A172 (cell line): ENCODE results near the gene CTSV. TPM values are rescaled to one million over a fixed set of nuclear protein-coding genes. Genes with fewer than 3 reads are reported as not detected.
"Not testable (repeated sequence)": the region's sequence is repeated elsewhere in the genome, so short reads cannot be mapped to it uniquely, and the experiment has no call there.

Source experiments
- DNase-seq: peaks from one replicate; pipeline ENCODE4 v3.0.0-alpha.2; 2015; ENCODE audit warnings: low spot score
- total RNA-seq: library from RNA; depleted of rRNA; stranded (reverse); fragments of >200 nt; shearing (Covaris generic); gene quantifications from 2 replicates; pipeline ENCODE4 v1.2.3, GENCODE V29; 2014; rRNA removed

The CTSV gene
- total RNA-seq, 1 experiment from 2014 or later: 41.3 TPM

DNA sequence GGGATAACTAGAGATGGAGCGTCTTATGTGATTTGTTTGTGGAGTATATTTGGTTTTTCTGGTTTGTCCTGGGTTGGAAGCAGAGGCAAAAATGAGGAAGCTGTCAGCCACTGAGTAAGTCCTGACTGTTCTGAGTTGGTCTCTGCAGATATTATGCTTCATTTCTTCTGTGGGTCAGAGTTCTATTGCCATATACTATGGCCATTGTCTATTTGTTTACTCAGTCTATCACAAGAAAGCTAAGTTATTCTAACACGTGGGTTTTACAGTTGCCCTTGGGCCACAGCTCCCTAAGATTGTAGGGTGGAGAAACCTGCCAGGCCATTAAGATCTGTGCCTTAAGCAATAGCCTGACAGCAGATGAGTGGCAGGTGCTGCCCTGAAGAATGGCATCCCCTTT lies 3.0 kb upstream of the CTSV start:
- DNase-seq: no peak

DNA sequence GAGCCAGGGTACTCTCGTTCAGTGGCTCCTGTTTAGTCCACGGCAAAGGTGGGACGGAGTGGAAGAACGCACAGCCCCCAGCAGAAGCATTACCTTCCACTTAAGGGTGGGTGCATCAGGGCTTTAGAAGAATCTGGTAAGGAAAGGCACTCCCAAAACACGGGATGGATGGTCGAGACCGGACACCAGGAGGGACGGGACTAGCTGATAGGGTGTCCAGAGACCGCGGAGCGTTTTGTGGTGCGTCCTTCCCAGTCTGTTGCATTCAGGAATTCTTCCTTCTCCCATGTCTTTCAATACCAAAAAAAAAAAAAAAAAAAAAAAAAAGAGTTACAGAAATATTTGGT lies 545 bp upstream of the CTSV start:
- DNase-seq: peak; percentile 53

DNA sequence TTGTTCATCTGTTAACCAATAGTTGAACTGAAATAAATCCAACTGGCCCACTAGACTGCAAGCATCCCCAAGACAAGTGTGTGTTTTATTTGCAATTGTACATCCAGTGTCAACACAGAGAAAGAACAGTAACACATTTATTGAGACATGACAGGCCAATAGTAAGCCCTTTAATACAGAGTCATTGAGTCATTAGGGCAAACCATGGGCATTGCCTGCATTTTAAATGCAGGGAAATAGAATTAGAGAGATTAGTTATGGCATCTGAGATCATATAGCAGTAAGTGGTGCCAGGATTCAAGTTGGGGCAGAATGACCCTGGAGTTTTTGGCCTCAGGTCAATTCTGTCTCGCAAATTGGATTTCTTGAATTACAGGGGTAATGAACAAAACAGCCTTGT lies 15.4 kb downstream of the CTSV start:
- not testable (repeated sequence) for DNase-seq

DNA sequence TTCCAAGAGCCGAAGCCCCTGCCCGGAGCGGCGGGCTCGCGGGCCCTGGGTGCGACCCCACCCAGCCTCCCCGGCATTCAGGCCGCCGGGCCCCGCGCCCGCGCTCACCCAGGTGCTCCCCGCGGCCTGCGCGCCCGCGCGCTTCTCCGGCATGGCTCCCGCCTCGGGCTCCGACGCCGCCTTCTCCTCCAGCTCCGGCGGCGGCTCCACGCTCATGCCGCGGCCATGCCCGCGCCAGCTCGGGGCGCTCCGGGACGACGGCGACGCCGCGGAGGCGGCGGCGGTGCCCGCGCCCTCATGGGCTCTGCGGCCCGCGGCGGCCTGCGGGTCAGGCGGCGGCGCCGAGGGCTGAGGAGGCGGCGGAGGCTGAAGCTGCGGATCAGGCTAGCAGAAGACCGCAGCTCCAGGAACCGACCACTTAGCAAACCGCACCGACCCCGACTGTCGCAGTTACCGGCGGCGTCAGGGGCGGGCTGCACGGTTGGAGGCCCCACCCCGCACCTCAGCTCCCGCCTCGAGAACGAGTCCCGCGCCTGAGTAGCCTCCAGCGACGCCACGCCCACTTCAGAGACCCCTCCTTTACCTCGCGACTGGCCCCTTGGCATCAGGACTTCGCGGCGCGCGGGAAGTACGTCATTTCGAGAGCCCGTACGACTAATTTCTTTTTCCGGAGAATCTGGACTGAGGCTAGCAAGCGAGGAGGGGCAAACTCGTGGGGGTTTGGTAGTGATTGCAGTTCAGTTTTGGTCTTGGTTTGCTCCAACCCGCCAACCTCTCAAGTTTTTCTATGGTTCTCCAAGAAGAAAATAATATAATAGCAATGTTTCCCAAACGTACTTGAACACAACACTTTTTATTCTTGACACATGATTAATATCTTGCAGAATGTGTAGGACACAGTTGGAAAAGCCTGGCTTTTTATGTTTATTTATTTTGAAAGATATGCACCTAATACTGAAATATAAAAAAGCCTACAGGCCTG lies 25.5 kb downstream of the CTSV start:
- DNase-seq: peak; percentile 77

DNA sequence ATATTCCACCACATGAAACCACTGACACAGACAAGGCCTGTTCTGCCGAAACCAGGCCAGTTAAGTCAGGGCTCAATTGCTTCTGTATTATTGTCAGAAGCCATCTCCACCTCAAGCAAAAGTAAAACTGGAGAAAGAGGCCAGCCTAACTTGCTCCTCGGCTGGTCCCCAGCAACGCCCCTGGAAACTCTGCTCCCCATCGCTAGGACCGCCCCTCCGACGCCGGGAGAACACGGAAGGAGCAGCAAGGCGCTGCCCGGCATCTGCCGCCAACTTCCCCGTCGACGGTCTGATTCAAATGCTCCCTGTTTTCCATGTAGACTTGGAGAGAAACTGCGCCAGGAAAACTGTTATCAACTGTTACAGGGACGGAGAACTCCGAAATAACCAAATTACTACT lies 26.3 kb downstream of the CTSV start:
- not testable (repeated sequence) for DNase-seq

DNA sequence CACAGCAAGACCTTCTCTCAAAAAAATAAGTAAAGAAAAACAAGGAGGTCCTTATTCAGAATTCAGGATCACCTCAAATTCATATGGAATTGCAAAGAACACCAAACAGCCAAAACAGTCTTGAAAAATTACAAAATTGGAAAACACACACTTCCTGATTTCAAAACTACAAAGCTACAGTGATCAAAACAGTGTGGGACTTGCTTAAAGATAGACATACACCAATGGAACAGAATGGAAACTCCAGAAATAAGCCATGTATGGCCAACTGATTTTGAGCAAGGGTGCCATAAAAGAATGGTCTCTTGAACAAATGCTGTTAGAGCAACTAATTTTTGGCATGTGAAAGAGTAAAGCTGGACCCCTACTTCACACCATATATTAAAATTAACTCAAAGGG lies 36.7 kb downstream of the CTSV start:
- not testable (repeated sequence) for DNase-seq

DNA sequence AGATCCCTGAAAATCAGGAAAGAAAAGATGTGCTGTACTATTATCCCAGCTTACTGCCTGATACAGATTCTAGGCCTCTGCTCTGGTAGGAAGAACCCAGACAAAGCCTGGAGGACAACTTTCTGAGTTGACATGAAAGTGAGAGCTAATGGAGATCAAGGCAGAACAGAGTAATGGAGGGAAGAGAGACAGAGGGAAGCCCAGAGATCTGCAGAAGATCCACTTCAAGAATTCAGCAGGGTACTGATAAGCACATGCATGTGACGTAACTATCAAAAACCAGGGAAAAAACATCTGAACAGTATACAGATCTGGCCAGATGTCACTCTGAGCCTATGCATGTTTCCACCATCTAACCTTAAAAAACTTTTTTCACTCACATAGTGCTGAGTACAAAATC lies 37.6 kb downstream of the CTSV start:
- DNase-seq: not testable (repeated sequence)

DNA sequence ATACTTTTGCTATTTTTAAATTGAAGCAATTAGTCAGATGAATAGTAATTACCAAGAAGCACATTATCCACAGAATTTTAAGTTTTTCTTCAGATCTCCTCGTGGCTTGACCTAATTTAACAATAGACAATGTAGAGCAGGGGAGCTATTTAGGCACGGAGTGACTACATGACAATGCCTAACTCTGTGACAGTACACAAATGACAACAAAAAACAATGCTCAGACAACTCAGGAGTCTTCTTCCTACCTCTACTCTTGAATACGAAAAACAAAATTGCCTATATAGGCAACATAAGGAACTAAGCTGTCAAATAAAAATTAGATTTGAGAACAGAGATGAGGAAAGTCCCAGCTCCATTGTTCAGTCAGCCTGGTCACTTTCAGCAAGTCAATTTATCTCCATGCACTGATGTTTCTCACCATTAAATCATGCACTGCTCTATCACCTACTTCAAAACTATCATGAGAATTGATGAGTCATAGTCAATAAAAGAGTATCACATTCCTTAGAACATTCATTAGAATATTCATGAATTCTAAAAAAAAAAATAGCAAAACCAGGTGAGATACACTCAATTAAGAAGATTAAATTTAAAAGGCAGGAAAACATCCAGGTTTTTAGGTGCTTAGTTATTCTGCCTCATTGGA lies 38.7 kb downstream of the CTSV start:
- not testable (repeated sequence) for DNase-seq

DNA sequence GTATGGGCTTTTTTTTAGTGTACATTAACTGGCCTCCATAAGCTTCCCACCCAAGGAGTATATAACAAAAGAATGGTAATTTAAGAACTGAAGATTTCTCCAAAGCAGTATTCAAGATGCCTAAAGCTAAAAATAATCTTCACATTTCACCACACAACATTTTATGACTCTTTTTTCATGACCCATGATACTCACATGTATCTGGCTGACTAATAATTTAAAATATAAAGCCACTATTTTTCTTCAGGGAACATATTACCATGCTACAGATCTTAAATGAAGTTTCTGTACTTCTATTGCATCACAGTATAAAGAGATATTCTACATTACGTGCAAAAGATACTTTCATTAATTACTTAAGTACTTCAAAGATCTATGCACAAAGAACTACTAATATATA lies 39.2 kb downstream of the CTSV start:
- DNase-seq: not testable (repeated sequence)

DNA sequence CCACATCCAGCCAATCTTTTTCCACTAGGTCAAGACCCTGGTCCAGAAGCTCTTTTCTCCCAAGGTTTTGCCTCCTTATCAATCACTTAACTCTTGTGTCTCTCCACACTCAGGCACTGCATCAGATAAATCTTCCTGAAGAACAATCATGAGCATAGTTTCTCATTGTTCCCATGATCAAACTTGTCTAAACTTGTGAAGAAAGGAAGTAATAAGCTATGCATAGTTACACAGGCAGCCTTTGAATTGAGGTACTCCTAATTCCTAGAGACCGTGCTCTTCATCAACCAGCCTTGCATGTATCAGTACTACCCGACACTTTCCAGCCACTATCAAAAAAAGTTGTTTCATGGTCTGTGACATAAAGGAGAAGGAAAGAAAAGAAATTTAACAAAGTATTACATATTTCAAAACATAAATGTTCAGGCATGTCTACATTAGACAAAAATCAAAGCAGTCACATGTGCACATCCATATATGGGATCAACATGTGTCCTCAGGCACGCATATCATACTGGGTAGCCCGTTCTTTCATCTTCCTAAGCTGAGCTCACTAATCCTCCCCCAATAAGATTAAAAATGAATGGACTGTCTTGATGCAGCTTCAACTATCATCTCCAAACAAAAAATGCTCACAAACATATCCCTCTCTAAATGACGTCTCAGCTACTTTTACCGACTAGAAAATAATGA lies 41.8 kb downstream of the CTSV start:
- DNase-seq: not testable (repeated sequence)

DNA sequence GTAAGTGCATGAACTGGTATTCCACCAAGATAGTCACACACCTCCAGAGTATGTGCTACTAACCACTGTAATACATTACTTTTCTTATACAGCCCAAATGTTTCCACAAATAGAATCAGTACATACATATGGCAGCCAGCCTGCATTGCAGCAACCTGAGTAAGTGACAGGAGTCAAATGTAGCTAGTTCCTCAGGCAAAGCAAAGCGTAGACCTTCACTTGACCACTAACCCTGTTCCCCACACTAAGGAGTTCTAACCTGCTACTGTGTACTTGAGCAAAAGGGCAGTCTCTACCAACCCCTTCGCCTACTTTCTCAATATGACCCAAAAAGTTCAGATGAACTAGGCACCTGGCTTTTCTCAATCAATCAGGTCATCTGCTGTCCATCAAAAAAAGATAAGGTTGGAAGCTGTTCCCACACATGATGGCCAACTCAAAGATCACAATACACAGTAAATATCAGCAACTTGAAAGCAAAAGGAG lies 44.4 kb downstream of the CTSV start:
- DNase-seq: not testable (repeated sequence)

DNA sequence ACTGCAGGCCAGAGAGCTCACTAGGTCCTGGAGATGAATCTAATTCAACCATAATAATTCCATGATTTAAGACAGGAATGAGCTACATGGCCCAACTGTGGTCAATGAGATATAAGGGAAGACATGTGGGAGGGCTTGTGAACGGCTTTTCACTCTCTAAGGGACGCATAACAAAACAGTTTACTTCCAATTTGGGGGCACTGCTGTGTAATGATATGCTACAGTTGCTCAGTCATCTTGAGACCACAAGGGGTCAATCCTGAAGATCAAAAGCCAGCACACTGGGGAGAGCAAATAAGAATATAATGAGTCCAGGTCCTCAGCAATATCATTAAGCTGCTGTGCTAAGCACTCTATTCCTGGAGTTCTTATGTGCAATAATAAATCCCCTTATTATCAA lies 46.6 kb downstream of the CTSV start:
- not testable (repeated sequence) for DNase-seq

DNA sequence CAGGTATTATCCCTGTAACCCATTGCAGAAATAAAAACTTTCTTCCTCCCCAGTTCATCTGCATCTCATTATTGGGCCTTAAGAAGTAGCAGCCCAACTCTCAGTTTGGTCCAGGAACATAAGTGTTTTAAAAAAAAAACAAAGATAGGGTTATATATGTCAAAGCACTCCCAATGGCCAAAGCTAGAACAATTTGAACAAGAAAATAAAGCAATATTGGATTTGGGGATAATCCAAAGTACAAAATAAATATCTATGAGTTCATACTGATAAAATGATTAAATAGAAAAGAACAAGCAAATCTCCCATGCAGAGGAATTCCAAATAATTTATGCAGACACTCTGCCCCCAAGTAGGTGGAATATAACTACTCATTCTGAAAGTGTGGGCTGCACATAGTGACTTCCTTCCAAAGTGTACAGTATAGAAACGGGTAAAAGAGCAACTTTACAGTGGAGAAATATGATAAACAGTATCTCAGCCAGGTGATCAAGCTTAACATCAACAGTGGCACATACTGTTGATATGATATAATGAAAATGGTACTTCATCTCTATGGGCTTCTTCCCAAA lies 49.1 kb downstream of the CTSV start:
- not testable (repeated sequence) for DNase-seq

DNA sequence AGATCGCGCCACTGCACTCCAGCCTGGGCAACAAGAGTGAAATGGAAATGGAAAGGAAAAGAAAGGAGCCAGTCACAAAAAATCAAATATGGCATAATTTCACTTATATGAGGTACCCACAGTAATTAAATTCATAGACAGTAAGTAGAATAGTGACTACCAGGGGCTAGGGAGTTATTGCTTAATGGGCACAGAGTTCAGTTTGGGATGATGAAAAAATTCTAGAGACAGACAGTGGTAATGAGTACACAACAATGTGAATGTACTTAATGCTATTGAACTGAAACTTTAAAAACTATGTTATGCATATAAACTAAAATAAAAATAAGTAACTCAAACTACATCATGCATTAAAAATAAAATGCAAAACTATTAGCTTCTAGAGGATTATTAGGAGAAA lies 54.1 kb downstream of the CTSV start:
- DNase-seq: not testable (repeated sequence)

DNA sequence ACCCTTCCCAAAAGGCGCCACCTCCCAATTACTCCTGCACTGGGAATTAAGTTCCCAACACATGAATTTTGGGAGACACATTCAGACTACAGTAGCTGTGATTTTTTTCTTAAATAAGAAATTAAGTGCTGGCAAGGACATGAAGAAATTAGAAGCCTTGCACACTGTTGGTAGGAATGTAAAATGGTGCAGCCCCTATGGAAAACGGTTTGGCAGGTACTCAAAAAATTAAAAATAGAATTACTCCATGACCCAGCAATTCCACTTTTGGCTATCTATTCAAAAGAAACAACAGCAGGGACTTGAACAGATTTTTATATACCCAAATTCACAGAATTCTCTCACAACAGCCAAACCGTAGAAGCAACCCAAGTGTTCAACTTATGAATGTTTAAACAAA lies 54.8 kb downstream of the CTSV start:
- DNase-seq: not testable (repeated sequence)

DNA sequence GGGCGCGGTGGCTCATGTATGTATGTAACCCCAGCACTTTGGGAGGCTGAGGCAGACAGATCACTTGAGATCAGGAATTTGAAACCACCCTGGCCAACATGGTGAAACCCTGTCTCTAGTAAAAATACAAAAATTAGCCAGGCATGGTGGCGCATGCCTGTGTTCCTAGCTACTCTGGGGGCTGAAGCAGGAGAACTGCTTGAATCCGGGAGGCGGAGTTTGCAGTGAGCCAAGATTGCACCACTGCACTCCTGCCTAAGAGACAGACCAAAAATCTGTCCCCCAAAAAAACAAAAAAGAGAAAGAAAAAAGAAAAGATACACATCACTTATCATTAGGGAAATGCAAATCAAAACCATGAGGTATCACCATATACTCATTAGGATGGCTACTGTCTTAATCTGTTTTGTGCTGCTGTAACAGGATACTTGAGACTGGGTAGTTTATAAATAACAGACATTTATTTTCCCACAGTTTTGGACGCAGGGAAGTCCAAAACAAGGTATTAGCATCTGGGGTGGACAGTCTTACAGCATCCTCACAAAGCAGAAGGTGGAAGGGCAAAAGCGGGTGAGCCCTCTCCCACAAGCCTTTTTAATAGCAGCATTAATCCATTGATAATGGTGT lies 55.3 kb downstream of the CTSV start:
- not testable (repeated sequence) for DNase-seq

Other genes starting within 250 kb of the CTSV start
- 6.9 and 12.5 TPM in 2 replicates for gene ZNF782, start 184.6 kb downstream of the CTSV start, total RNA-seq
- gene NUTM2G, start 110.3 kb downstream of the CTSV start, total RNA-seq: not detected in 2 replicates